Mesenchymal stem cell (in vitro differentiated cells and primary cell): ENCODE results near the gene EVX2.
A peak's percentile ranks its signal among the peaks of the same experiment; 100 is the strongest.

Experiments
- DNase-seq: peaks from one replicate; pipeline ENCODE4 v3.0.0-alpha.2; 2013
- H2AFZ ChIP-seq: one replicate; pipeline ENCODE4 v1.6.1; 2013; ENCODE audit warnings: low read depth, mild to moderate bottlenecking, control low read depth, inconsistent platforms, low read length, moderate library complexity
- H2AK5ac ChIP-seq: 2 replicates; pipeline ENCODE4 v1.6.1; 2013; ENCODE audit warnings: low read length, moderate library complexity, mild to moderate bottlenecking, inconsistent platforms; ENCODE audit not compliant: severe bottlenecking
- H2BK120ac ChIP-seq: one replicate; pipeline ENCODE4 v1.6.1; 2013; ENCODE audit warnings: low read depth, mild to moderate bottlenecking, inconsistent platforms, low read length, moderate library complexity
- H2BK12ac ChIP-seq, 2 experiments: one replicate each; pipeline ENCODE4 v1.6.1; 2013; ENCODE audit warnings: inconsistent platforms in 2 of 2, low read length in 2 of 2, mild to moderate bottlenecking in 2 of 2, moderate library complexity in 2 of 2, control low read depth in 1 of 2
- H2BK15ac ChIP-seq: one replicate; pipeline ENCODE4 v1.6.1; 2013; ENCODE audit warnings: mild to moderate bottlenecking, low read depth, inconsistent platforms; ENCODE audit not compliant: poor library complexity, severe bottlenecking
- H2BK5ac ChIP-seq: 2 replicates; pipeline ENCODE4 v1.6.1; 2013; ENCODE audit warnings: low read depth, mild to moderate bottlenecking, low read length, control low read depth, inconsistent platforms; ENCODE audit not compliant: poor library complexity, severe bottlenecking
- H3K14ac ChIP-seq, 2 experiments: one replicate each; pipeline ENCODE4 v1.6.1; 2013; ENCODE audit warnings: inconsistent platforms in 2 of 2, low read length in 2 of 2, control low read depth in 1 of 2, mild to moderate bottlenecking in 1 of 2, moderate library complexity in 1 of 2
- H3K18ac ChIP-seq, 2 experiments: one replicate each; pipeline ENCODE4 v1.6.1; 2013; ENCODE audit warnings: inconsistent platforms in 2 of 2, low read length in 2 of 2, control low read depth in 1 of 2, low read depth in 1 of 2, mild to moderate bottlenecking in 1 of 2
- H3K23ac ChIP-seq, 2 experiments: one replicate each; pipeline ENCODE4 v1.6.1; 2013; ENCODE audit warnings: inconsistent platforms in 2 of 2, low read length in 2 of 2, mild to moderate bottlenecking in 2 of 2, moderate library complexity in 2 of 2, control low read depth in 1 of 2
- H3K27ac ChIP-seq: 2 replicates; pipeline ENCODE4 v1.5.1; 2013; ENCODE audit warnings: mild to moderate bottlenecking, moderate library complexity, low read length, control low read depth, inconsistent platforms; ENCODE audit not compliant: poor library complexity, severe bottlenecking
- H3K27me3 ChIP-seq, 2 experiments: 2 replicates each; pipeline versions ENCODE4 v1.6.1 to v1.7.0; 2013; ENCODE audit warnings: low read length in 2 of 2, mild to moderate bottlenecking in 2 of 2, moderate library complexity in 2 of 2, control low read depth in 1 of 2, inconsistent platforms in 1 of 2; ENCODE audit not compliant: control insufficient read depth in 1 of 2, insufficient read depth in 1 of 2
- H3K36me3 ChIP-seq, 2 experiments: 2 replicates each; pipeline versions ENCODE4 v1.6.1 to v1.7.0; 2013; ENCODE audit warnings: low read length in 2 of 2, control low read depth in 1 of 2, inconsistent platforms in 1 of 2, low read depth in 1 of 2, mild to moderate bottlenecking in 1 of 2; ENCODE audit not compliant: insufficient read depth in 2 of 2, control insufficient read depth in 1 of 2
- H3K4ac ChIP-seq, 2 experiments: one replicate each; pipeline ENCODE4 v1.6.1; 2013; ENCODE audit warnings: inconsistent platforms in 2 of 2, low read length in 2 of 2, mild to moderate bottlenecking in 2 of 2, moderate library complexity in 2 of 2, control low read depth in 1 of 2, low read depth in 1 of 2
- H3K4me1 ChIP-seq: 2 replicates; pipeline ENCODE4 v1.6.1; 2013; ENCODE audit warnings: low read depth, low read length, control low read depth; ENCODE audit not compliant: control insufficient read depth, insufficient read depth
- H3K4me2 ChIP-seq: 2 replicates; pipeline ENCODE4 v1.6.1; 2013; ENCODE audit warnings: low read length, mild to moderate bottlenecking, inconsistent platforms; ENCODE audit not compliant: poor library complexity, severe bottlenecking
- H3K4me3 ChIP-seq, 2 experiments: 2 replicates each; pipeline versions ENCODE4 v1.5.1 to v1.7.0; 2013; ENCODE audit warnings: low read length in 2 of 2, mild to moderate bottlenecking in 2 of 2, control low read depth in 1 of 2, low read depth in 1 of 2; ENCODE audit not compliant: insufficient read depth in 1 of 2
- H3K79me1 ChIP-seq: replicated peaks from 2 replicates; pipeline ENCODE4 v1.6.1; 2013; ENCODE audit warnings: mild to moderate bottlenecking, control low read depth, low read length, inconsistent platforms; ENCODE audit not compliant: poor library complexity, severe bottlenecking
- H3K9ac ChIP-seq: 2 replicates; pipeline ENCODE4 v1.7.0; 2013; ENCODE audit warnings: mild to moderate bottlenecking, low read length, moderate library complexity
- H3K9me3 ChIP-seq: 2 replicates; pipeline ENCODE4 v1.7.0; 2013; ENCODE audit warnings: mild to moderate bottlenecking, low read length; ENCODE audit not compliant: control insufficient read depth
- H4K8ac ChIP-seq: one replicate; pipeline ENCODE4 v1.6.1; 2013; ENCODE audit warnings: inconsistent platforms, mild to moderate bottlenecking, low read length, moderate library complexity
- H4K91ac ChIP-seq: one replicate; pipeline ENCODE4 v1.6.1; 2013; ENCODE audit warnings: mild to moderate bottlenecking, low read length, inconsistent platforms
- WGBS: methylation state at CpG from one replicate; pipeline ENCODE4 v1.1.7; 2013; ENCODE audit warnings: mixed read lengths; 5-methylcytosine and 5-hydroxymethylcytosine counted together

The EVX2 gene

DNA sequence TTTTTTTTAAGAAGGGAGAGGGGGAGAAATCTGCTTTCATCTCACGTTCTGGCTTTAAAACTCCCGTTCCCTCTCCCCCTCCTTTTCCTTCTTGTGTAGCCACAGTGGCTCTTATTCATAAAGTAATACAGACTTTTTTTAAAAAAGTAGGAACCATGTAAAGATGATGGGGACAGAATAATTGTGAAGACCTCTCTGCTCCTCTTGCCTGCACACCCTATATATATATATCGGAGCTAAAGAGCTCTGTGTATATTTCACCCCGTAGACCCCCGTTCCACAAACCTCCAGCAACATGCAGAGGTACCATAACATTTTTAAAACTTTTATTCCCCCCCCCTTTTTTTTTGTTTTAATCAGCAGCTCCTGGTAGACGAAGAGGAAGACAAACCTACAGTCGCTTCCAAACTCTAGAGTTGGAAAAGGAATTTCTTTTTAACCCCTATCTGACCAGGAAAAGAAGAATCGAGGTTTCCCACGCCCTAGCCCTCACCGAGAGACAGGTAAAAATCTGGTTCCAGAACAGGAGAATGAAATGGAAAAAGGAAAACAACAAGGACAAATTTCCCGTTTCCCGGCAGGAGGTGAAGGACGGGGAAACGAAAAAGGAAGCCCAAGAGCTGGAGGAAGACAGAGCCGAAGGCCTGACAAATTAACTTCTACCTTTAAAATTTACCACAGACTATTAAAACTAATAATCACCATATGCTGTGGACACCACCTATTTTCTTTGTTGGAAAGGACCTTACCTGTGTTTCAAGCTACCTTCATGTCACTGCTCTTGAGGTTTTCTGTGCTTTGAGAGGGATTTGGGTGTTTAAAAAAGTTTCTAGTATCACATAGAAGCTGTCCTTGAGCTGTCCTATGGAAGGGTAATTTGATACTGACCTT, 47.4 kb upstream of the EVX2 start:
- Histone ChIP-seq H2BK12ac (no peak overlapping the region), H3K27me3 (peaks cover 0 to 71% of the 10 kb centered on the region in 2 experiments), H4K8ac (no peak overlapping the region), H3K4ac (no peak overlapping the region), H3K36me3 (no peaks in the 10 kb centered on the region), H2AFZ (no peak overlapping the region), H2BK120ac (no peak overlapping the region), H2BK15ac (no peak overlapping the region), H4K91ac (no peak overlapping the region), H3K9ac (peak overlapping the region; percentile 96), H3K14ac (no peak overlapping the region), H3K79me1 (peaks cover 2% of the 10 kb centered on the region), H3K23ac (no peak overlapping the region), H3K9me3 (no peaks in the 10 kb centered on the region), H3K4me1 (peaks cover 22% of the 10 kb centered on the region), H3K4me2 (peak overlapping the region; percentile 91), H3K18ac (no peak overlapping the region), H2AK5ac (no peak overlapping the region), H3K4me3 (peak overlapping the region in 1 of 2 experiments; percentile 82), H3K27ac (no peak overlapping the region), H2BK5ac (no peak overlapping the region)
- no peak for DNase-seq
- whole genome bisulfite sequencing = 25% methylated on average over 13 of the region's 15 CpGs

DNA sequence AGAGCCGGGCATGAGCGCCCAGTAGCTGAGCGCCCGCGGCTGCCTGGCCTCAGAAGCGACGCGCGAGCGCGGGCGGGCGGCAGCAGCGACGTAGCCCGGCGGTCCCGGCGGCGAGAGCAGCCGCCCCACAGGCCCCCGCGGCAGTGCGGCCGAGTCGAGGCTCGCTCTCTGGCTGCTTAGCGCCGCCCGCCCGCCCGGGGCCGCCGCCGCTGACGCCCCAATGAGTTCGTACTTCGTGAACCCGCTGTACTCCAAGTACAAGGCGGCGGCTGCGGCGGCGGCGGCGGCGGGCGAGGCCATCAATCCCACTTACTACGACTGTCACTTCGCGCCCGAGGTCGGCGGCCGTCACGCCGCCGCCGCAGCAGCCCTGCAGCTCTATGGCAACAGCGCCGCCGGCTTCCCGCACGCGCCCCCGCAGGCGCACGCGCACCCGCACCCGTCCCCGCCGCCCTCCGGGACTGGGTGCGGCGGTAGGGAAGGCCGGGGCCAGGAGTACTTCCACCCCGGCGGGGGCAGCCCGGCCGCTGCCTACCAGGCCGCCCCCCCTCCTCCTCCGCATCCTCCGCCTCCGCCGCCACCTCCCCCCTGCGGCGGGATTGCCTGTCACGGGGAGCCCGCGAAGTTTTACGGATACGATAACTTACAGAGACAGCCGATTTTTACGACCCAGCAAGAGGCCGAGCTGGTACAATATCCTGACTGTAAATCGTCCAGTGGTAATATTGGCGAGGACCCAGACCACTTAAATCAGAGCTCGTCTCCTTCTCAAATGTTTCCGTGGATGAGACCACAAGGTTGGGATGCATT, 46.6 kb upstream of the EVX2 start:
- Histone ChIP-seq H3K4me1 (peaks cover 20% of the 10 kb centered on the region), H3K14ac (no peak overlapping the region), H3K23ac (no peak overlapping the region), H2BK12ac (no peak overlapping the region), H3K27ac (no peak overlapping the region), H2BK15ac (peak overlapping the region; percentile 7), H3K36me3 (no peaks in the 10 kb centered on the region), H3K9me3 (no peaks in the 10 kb centered on the region), H3K9ac (peak overlapping the region; percentile 96), H3K27me3 (peaks cover 0 to 71% of the 10 kb centered on the region in 2 experiments), H2BK120ac (no peak overlapping the region), H3K18ac (no peak overlapping the region), H2AK5ac (no peak overlapping the region), H3K79me1 (peaks cover 2% of the 10 kb centered on the region), H2BK5ac (peak overlapping the region; percentile 19), H2AFZ (no peak overlapping the region), H3K4me2 (peak overlapping the region; percentile 91), H3K4me3 (peak overlapping the region; percentile 67 to 82), H4K8ac (no peak overlapping the region), H4K91ac (no peak overlapping the region), H3K4ac (no peak overlapping the region)
- DNase-seq = peak; percentile 34
- WGBS = under 1% methylated on average over 91 of the region's 100 CpGs

DNA sequence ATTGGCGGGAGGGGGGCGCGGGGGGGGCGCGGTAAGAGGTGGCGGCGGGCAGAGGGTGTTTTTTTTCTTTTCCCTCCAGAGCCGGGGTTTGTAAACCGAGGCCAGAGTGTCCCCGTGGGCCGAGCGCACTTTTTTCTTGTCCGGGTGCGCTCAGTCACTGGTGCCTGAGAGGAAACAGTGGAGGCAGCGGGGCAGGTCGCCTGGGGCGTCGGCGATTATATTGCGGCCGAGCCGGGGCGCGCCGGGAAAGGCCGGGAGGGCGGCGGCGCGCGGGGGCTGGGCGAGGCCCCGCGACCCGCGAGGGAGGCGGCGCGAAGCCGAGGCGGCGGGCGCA, 46.0 kb upstream of the EVX2 start:
- H2BK5ac ChIP-seq = no peak overlapping the region
- H3K4me3 ChIP-seq = peak overlapping the region; percentile 67 to 82
- H2BK15ac ChIP-seq = peak overlapping the region; percentile 7
- no peak for DNase-seq
- H2AFZ ChIP-seq = no peak overlapping the region
- peaks cover 0 to 73% of the 10 kb centered on the region in 2 experiments for H3K27me3 ChIP-seq
- H3K4me2 ChIP-seq = peak overlapping the region; percentile 91
- H3K9ac ChIP-seq = peak overlapping the region; percentile 96
- H3K4ac ChIP-seq = no peak overlapping the region
- peaks cover 2% of the 10 kb centered on the region for H3K79me1 ChIP-seq
- no peak overlapping the region for H3K23ac ChIP-seq
- no peak overlapping the region for H2BK12ac ChIP-seq
- no peak overlapping the region for H3K18ac ChIP-seq
- no peaks in the 10 kb centered on the region for H3K9me3 ChIP-seq
- H3K27ac ChIP-seq = no peak overlapping the region
- H3K14ac ChIP-seq = no peak overlapping the region
- H2AK5ac ChIP-seq = no peak overlapping the region
- H2BK120ac ChIP-seq = no peak overlapping the region
- H4K91ac ChIP-seq = no peak overlapping the region
- H4K8ac ChIP-seq = no peak overlapping the region
- no peaks in the 10 kb centered on the region for H3K36me3 ChIP-seq
- H3K4me1 ChIP-seq = peaks cover 20% of the 10 kb centered on the region
- WGBS = 2% methylated on average over 20 of the region's 43 CpGs
